Measurements from ENCODE around the gene EIF6. TPM values are rescaled to one million over a fixed set of nuclear protein-coding genes. Genes with fewer than 3 reads are reported as not detected.
"Not testable (repeated sequence)": the region's sequence is repeated elsewhere in the genome, so short reads cannot be mapped to it uniquely, and the experiment has no call there.

Gene EIF6
- total and polyA plus RNA-seq, 2 experiments from 2014 or later: 149 to 215 TPM

- Mint-ChIP-seq H3K27ac (peak overlapping the region; percentile 98), H3K4me1 (peaks cover 51% of the 10 kb centered on the region), H3K27me3 (ENCODE audit: insufficient read depth, low read depth, poor library complexity) (peaks cover 12% of the 10 kb centered on the region), H3K4me3 (peak overlapping the region; percentile 50)
- Histone ChIP-seq H3K4me2 (peak overlapping the region; percentile 54), H3K27ac (ENCODE audit: low read depth) (peak overlapping the region; percentile 99), H3F3A (replicated peaks; ENCODE audit: low read depth) (peaks cover 23% of the 10 kb centered on the region), H3K4me3 (peak overlapping the region; percentile 23; the same call in 1 of the 2 replicates), H3K4me1 (ENCODE audit: insufficient read depth) (peaks cover 50% of the 10 kb centered on the region)
- H3K27me3 ChIP-seq (ENCODE audit: insufficient read depth); H4K20me1 ChIP-seq (replicated peaks; ENCODE audit: insufficient read depth); H3K36me3 ChIP-seq (ENCODE audit: insufficient read depth); H2AFZ ChIP-seq; H3K9me2 ChIP-seq (ENCODE audit: insufficient read depth); H3K36me3 Mint-ChIP-seq (ENCODE audit: low read depth); H3K9me3 Mint-ChIP-seq; H3K79me2 ChIP-seq (replicated peaks; ENCODE audit: insufficient read depth): not testable (repeated sequence)
- ATAC-seq: peak; percentile 85
- peak; percentile 96 for DNase-seq (ENCODE audit: low spot score)
- TF ChIP-seq CREB1 (CRISPR knock-in tag; IDR thresholded peaks at IDR 0.05; ENCODE audit: low read depth): peak; percentile 56
- TF ChIP-seq, protein P1, sequence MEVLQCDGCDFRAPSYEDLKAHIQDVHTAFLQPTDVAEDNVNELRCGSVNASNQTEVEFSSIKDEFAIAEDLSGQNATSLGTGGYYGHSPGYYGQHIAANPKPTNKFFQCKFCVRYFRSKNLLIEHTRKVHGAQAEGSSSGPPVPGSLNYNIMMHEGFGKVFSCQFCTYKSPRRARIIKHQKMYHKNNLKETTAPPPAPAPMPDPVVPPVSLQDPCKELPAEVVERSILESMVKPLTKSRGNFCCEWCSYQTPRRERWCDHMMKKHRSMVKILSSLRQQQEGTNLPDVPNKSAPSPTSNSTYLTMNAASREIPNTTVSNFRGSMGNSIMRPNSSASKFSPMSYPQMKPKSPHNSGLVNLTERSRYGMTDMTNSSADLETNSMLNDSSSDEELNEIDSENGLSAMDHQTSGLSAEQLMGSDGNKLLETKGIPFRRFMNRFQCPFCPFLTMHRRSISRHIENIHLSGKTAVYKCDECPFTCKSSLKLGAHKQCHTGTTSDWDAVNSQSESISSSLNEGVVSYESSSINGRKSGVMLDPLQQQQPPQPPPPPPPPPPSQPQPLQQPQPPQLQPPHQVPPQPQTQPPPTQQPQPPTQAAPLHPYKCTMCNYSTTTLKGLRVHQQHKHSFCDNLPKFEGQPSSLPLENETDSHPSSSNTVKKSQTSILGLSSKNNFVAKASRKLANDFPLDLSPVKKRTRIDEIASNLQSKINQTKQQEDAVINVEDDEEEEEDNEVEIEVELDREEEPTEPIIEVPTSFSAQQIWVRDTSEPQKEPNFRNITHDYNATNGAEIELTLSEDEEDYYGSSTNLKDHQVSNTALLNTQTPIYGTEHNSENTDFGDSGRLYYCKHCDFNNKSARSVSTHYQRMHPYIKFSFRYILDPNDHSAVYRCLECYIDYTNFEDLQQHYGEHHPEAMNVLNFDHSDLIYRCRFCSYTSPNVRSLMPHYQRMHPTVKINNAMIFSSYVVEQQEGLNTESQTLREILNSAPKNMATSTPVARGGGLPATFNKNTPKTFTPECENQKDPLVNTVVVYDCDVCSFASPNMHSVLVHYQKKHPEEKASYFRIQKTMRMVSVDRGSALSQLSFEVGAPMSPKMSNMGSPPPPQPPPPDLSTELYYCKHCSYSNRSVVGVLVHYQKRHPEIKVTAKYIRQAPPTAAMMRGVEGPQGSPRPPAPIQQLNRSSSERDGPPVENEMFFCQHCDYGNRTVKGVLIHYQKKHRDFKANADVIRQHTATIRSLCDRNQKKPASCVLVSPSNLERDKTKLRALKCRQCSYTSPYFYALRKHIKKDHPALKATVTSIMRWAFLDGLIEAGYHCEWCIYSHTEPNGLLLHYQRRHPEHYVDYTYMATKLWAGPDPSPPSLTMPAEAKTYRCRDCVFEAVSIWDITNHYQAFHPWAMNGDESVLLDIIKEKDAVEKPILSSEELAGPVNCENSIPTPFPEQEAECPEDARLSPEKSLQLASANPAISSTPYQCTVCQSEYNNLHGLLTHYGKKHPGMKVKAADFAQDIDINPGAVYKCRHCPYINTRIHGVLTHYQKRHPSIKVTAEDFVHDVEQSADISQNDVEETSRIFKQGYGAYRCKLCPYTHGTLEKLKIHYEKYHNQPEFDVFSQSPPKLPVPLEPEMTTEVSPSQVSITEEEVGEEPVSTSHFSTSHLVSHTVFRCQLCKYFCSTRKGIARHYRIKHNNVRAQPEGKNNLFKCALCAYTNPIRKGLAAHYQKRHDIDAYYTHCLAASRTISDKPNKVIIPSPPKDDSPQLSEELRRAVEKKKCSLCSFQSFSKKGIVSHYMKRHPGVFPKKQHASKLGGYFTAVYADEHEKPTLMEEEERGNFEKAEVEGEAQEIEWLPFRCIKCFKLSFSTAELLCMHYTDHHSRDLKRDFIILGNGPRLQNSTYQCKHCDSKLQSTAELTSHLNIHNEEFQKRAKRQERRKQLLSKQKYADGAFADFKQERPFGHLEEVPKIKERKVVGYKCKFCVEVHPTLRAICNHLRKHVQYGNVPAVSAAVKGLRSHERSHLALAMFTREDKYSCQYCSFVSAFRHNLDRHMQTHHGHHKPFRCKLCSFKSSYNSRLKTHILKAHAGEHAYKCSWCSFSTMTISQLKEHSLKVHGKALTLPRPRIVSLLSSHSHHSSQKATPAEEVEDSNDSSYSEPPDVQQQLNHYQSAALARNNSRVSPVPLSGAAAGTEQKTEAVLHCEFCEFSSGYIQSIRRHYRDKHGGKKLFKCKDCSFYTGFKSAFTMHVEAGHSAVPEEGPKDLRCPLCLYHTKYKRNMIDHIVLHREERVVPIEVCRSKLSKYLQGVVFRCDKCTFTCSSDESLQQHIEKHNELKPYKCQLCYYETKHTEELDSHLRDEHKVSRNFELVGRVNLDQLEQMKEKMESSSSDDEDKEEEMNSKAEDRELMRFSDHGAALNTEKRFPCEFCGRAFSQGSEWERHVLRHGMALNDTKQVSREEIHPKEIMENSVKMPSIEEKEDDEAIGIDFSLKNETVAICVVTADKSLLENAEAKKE (CRISPR knock-in tag; IDR thresholded peaks at IDR 0.05): peak; percentile 76; the same call in 1 of the 2 replicates
These were observed 21.6 kb downstream of the EIF6 start for GRCh38 chr20:35262731-35263531.

- Histone ChIP-seq H3K4me1 (ENCODE audit: insufficient read depth) (peaks cover 50% of the 10 kb centered on the region), H3K4me2 (peak overlapping the region; percentile 52; the same call in 1 of the 2 replicates), H3K4me3 (0 out of 2 replicates have a peak overlapping the region, but pooled peaks have one; percentile 27), H3F3A (replicated peaks; ENCODE audit: low read depth) (peaks cover 23% of the 10 kb centered on the region), H3K27ac (ENCODE audit: low read depth) (peak overlapping the region; percentile 100)
- peak; percentile 13 for ATAC-seq
- H3K36me3 ChIP-seq (ENCODE audit: insufficient read depth); H3K27me3 ChIP-seq (ENCODE audit: insufficient read depth); H3K27me3 Mint-ChIP-seq (ENCODE audit: insufficient read depth, low read depth, poor library complexity); H3K9me2 ChIP-seq (ENCODE audit: insufficient read depth); H3K36me3 Mint-ChIP-seq (ENCODE audit: low read depth); H3K79me2 ChIP-seq (replicated peaks; ENCODE audit: insufficient read depth); H4K20me1 ChIP-seq (replicated peaks; ENCODE audit: insufficient read depth); H2AFZ ChIP-seq; H3K9me3 Mint-ChIP-seq: not testable (repeated sequence)
- Mint-ChIP-seq H3K27ac (peak overlapping the region; percentile 85), H3K4me1 (peaks cover 52% of the 10 kb centered on the region), H3K4me3 (peak overlapping the region; percentile 27; the same call in 1 of the 3 replicates)
- DNase-seq (ENCODE audit: low spot score): peak; percentile 57
- peak; percentile 46; the same call in 1 of the 2 replicates for TF ChIP-seq CREB1 (CRISPR knock-in tag; IDR thresholded peaks at IDR 0.05; ENCODE audit: low read depth)
These were observed 22.3 kb downstream of the EIF6 start for GRCh38 chr20:35262321-35262720.
